ENCODE measurements around the gene FKBP7.

- TF ChIP-seq CTCF (conservative IDR thresholded peaks at IDR 0.05 in 1 of 2, IDR thresholded peaks at IDR 0.05 in 1 of 2; ENCODE audit: low read depth in 1 of 2, low read length in 2 of 2) (no peak), EZH2 (IDR thresholded peaks at IDR 0.05; ENCODE audit: low read length, missing control alignments) (no peak)
Observed at GRCh38 chr2:178527592-178527991, 49.2 kb upstream of the FKBP7 start.

Data from fibroblast of lung (primary cell).